HG02938 (cell line): ENCODE data around the gene SYCE3.
"Not testable (repeated sequence)": the region's sequence is repeated elsewhere in the genome, so short reads cannot be mapped to it uniquely, and the experiment has no call there.

ENCODE experiments used
- ATAC-seq: cut with Tn5 transposase; IDR thresholded peaks from one replicate; pipeline ENCODE4 v1.9.1; 2021; ENCODE audit warnings: mild to moderate bottlenecking, moderate library complexity; ENCODE audit not compliant: unreplicated experiment

SYCE3 gene

GRCh38 chr22:50562523-50563412, at the start of gene SYCE3:
Gene SYCE3, minus strand, starts transcription at chr22:50562919. Its CDS starts 6,514 bp downstream, at chr22:50556405.
- ATAC-seq = peak; percentile 85

GRCh38 chr22:50612168-50612527, 49.4 kb upstream of the SYCE3 start:
- no peak for ATAC-seq

GRCh38 chr22:50611341-50612060, 48.8 kb upstream of the SYCE3 start:
- no peak for ATAC-seq

GRCh38 chr22:50610581-50610980, 47.9 kb upstream of the SYCE3 start:
- ATAC-seq = no peak

- no peak for ATAC-seq
These were observed 47.3 kb upstream of the SYCE3 start for GRCh38 chr22:50610041-50610451.

GRCh38 chr22:50609599-50609998, 46.9 kb upstream of the SYCE3 start:
- ATAC-seq = no peak

GRCh38 chr22:50608996-50609395, 46.3 kb upstream of the SYCE3 start:
- no peak for ATAC-seq

- not testable (repeated sequence) for ATAC-seq
These were observed 45.5 kb upstream of the SYCE3 start for GRCh38 chr22:50608058-50608840.

GRCh38 chr22:50607659-50608020, 44.9 kb upstream of the SYCE3 start:
- no peak for ATAC-seq

- no peak for ATAC-seq
These were observed 44.4 kb upstream of the SYCE3 start for GRCh38 chr22:50606946-50607658.

- ATAC-seq = no peak
These were observed 43.6 kb upstream of the SYCE3 start for GRCh38 chr22:50606165-50606945.

- no peak for ATAC-seq
These were observed 42.9 kb upstream of the SYCE3 start for GRCh38 chr22:50605613-50606074.

- no peak for ATAC-seq
These were observed 42.4 kb upstream of the SYCE3 start for GRCh38 chr22:50605002-50605612.

GRCh38 chr22:50604256-50605001, 41.7 kb upstream of the SYCE3 start:
- ATAC-seq = no peak

GRCh38 chr22:50603511-50604255, 41.0 kb upstream of the SYCE3 start:
- ATAC-seq = no peak

- no peak for ATAC-seq
These were observed 39.6 kb upstream of the SYCE3 start for GRCh38 chr22:50602338-50602700.

- ATAC-seq = no peak
These were observed 39.1 kb upstream of the SYCE3 start for GRCh38 chr22:50601669-50602337.
